Right cardiac atrium (tissue), 5 donors: ENCODE data around the gene OXCT2. TPM values are rescaled to one million over a fixed set of nuclear protein-coding genes. Genes with fewer than 3 reads are reported as not detected.
A peak's percentile ranks its signal among the peaks of the same experiment; 100 is the strongest.
"Not testable (repeated sequence)": the region's sequence is repeated elsewhere in the genome, so short reads cannot be mapped to it uniquely, and the experiment has no call there.

Source experiments
- ATAC-seq, 2 donors: fragments of 200-7000 bp; cut with Tn5 transposase; one replicate each; pipeline versions ENCODE4 v1.8.0 to v1.9.1; 2020; ENCODE audit warnings: moderate library complexity in 2 of 2, mild to moderate bottlenecking in 1 of 2
- DNase-seq, 3 donors: peaks; one replicate each; pipeline ENCODE4 v3.0.0-alpha.2; 2020
- H3K27ac ChIP-seq: one replicate; pipeline ENCODE4 v1.5.1; 2013; ENCODE audit warnings: mild to moderate bottlenecking, low read length, control low read depth, moderate library complexity
- H3K27me3 ChIP-seq: one replicate; pipeline ENCODE4 v1.6.1; 2013; ENCODE audit not compliant: control insufficient read depth, insufficient read depth
- H3K4me1 ChIP-seq: one replicate; pipeline ENCODE4 v1.6.1; 2013; ENCODE audit warnings: low read length; ENCODE audit not compliant: control insufficient read depth, insufficient read depth
- H3K4me3 ChIP-seq: one replicate; pipeline ENCODE4 v1.5.1; 2013; ENCODE audit warnings: low read length, control low read depth
- H3K9me3 ChIP-seq: one replicate; pipeline ENCODE4 v1.6.1; 2013; ENCODE audit warnings: low read length; ENCODE audit not compliant: control insufficient read depth
- WGBS: extraction: QIAGEN DNeasy Blood & Tissue Kit; methylation state at CpG from one replicate; pipeline ENCODE4 v1.1.7; 2013; 5-methylcytosine and 5-hydroxymethylcytosine counted together
- intact Hi-C, 4 donors: fragments of 100-400 bp; cut with DNase I; formaldehyde crosslinking; loops; one replicate each; pipeline versions ENCODE4 v1.11.0 to v1.14.0; 2022 to 2023
- polyA plus RNA-seq: library from polyadenylated mRNA; stranded (reverse); fragments of 200-250 nt; gene quantifications from one replicate; pipeline ENCODE4 v1.2.3, GENCODE V29; 2013
- total RNA-seq, 4 donors: library from RNA; stranded (reverse); fragmentation: NEBNext Ultra II Directional; extraction: Animal tissue kit (Norgen Biotek cat#: 25700); gene quantifications; one replicate each; pipeline ENCODE4 v1.2.1, GENCODE V29; 2021
- donor health status: healthy with polysubstance abuse.
- donor health status: DM: no; HTN: yes; CAD: no.
- donor health status: DM: no; HTN: no; CAD: no.
- donor health status: DM: no; HTN: yes; CAD: no; lungs with severe emphysema.
- donor health status: DM: yes; HTN: yes; CAD: no.

Gene OXCT2
- total and polyA plus RNA-seq, 5 donors = 4.3 to 21.2 (median 8.1) TPM

- H3K9me3 ChIP-seq, intact Hi-C loops, ATAC-seq, H3K27me3 ChIP-seq, DNase-seq, H3K4me3 ChIP-seq, H3K4me1 ChIP-seq, H3K27ac ChIP-seq: not testable (repeated sequence)
- 92% methylated on average over 5 of the region's 5 CpGs for WGBS
These were observed 15.9 kb upstream of the OXCT2 start for GRCh38 chr1:39787108-39787375.

GRCh38 chr1:39786303-39787107 is 15.4 kb upstream of the OXCT2 start:
- H3K4me1 ChIP-seq, H3K27ac ChIP-seq, H3K9me3 ChIP-seq, DNase-seq, H3K4me3 ChIP-seq, intact Hi-C loops, H3K27me3 ChIP-seq: not testable (repeated sequence)
- 81% methylated on average over 9 of the region's 12 CpGs for WGBS
- ATAC-seq = peak in 1 of 2 donors; percentile 30

- H3K4me3 ChIP-seq, H3K9me3 ChIP-seq, H3K4me1 ChIP-seq, DNase-seq, H3K27ac ChIP-seq, H3K27me3 ChIP-seq, ATAC-seq, intact Hi-C loops: not testable (repeated sequence)
- WGBS = 88% methylated on average over 10 of the region's 10 CpGs
These were observed 11.5 kb upstream of the OXCT2 start for GRCh38 chr1:39782685-39783084.

- H3K27ac ChIP-seq = no peak overlapping the region
- DNase-seq (no peak), ATAC-seq (no peak)
- intact Hi-C loops = no loop called here
- H3K27me3 ChIP-seq = no peaks in the 10 kb centered on the region
- no peaks in the 10 kb centered on the region for H3K9me3 ChIP-seq
- no peaks in the 10 kb centered on the region for H3K4me1 ChIP-seq
- 89% methylated on average over 6 of the region's 6 CpGs for WGBS
- no peak overlapping the region for H3K4me3 ChIP-seq
These were observed 11.0 kb upstream of the OXCT2 start for GRCh38 chr1:39782103-39782502.

- no peaks in the 10 kb centered on the region for H3K27me3 ChIP-seq
- no peak for DNase-seq
- H3K9me3 ChIP-seq = no peaks in the 10 kb centered on the region
- no peak overlapping the region for H3K4me3 ChIP-seq
- ATAC-seq = no peak
- intact Hi-C loops = no loop called here
- no peaks in the 10 kb centered on the region for H3K4me1 ChIP-seq
- no peak overlapping the region for H3K27ac ChIP-seq
- WGBS = 87% methylated on average over 2 of the region's 2 CpGs
These were observed 10.2 kb upstream of the OXCT2 start for GRCh38 chr1:39781349-39781715.

- no peak for ATAC-seq
- WGBS = 78% methylated on average over 5 of the region's 5 CpGs
These were observed 8.7 kb upstream of the OXCT2 start for GRCh38 chr1:39779821-39780220.

GRCh38 chr1:39779137-39779536 is 8.0 kb upstream of the OXCT2 start:
- H3K27me3 ChIP-seq = no peaks in the 10 kb centered on the region
- intact Hi-C loops = no loop called here
- ATAC-seq = no peak
- H3K4me3 ChIP-seq = no peak overlapping the region
- H3K27ac ChIP-seq = no peak overlapping the region
- H3K4me1 ChIP-seq = no peaks in the 10 kb centered on the region
- WGBS = 75% methylated on average over 6 of the region's 7 CpGs
- H3K9me3 ChIP-seq = no peaks in the 10 kb centered on the region
- no peak for DNase-seq

More at GRCh38 chr1:39779821-39780220, 8.7 kb upstream of the OXCT2 start:
- intact Hi-C loops = no loop called here
- no peaks in the 10 kb centered on the region for H3K9me3 ChIP-seq
- H3K27me3 ChIP-seq = no peaks in the 10 kb centered on the region
- DNase-seq = no peak
- H3K4me3 ChIP-seq = no peak overlapping the region
- H3K4me1 ChIP-seq = no peaks in the 10 kb centered on the region
- H3K27ac ChIP-seq = no peak overlapping the region

- 80% methylated on average over 12 of the region's 12 CpGs for WGBS
- H3K27me3 ChIP-seq, H3K4me3 ChIP-seq, ATAC-seq, H3K9me3 ChIP-seq, H3K4me1 ChIP-seq, DNase-seq, intact Hi-C loops, H3K27ac ChIP-seq: not testable (repeated sequence)
These were observed 7.4 kb upstream of the OXCT2 start for GRCh38 chr1:39778463-39779099.

- H3K27me3 ChIP-seq, intact Hi-C loops, H3K9me3 ChIP-seq, ATAC-seq, H3K4me3 ChIP-seq, H3K27ac ChIP-seq, H3K4me1 ChIP-seq, DNase-seq: not testable (repeated sequence)
- 88% methylated on average over 15 of the region's 17 CpGs for WGBS
These were observed 6.7 kb upstream of the OXCT2 start for GRCh38 chr1:39777896-39778295.

GRCh38 chr1:39777306-39777705 is 6.2 kb upstream of the OXCT2 start:
- no peak for ATAC-seq
- H3K4me1 ChIP-seq = no peaks in the 10 kb centered on the region
- no peaks in the 10 kb centered on the region for H3K27me3 ChIP-seq
- H3K27ac ChIP-seq = no peak overlapping the region
- WGBS = 77% methylated on average over 4 of the region's 4 CpGs
- no peak for DNase-seq
- H3K4me3 ChIP-seq = no peak overlapping the region
- H3K9me3 ChIP-seq = no peaks in the 10 kb centered on the region
- intact Hi-C loops = no loop called here

GRCh38 chr1:39776886-39777285 is 5.7 kb upstream of the OXCT2 start:
- no peaks in the 10 kb centered on the region for H3K4me1 ChIP-seq
- no peaks in the 10 kb centered on the region for H3K27me3 ChIP-seq
- H3K4me3 ChIP-seq = no peak overlapping the region
- H3K9me3 ChIP-seq = no peaks in the 10 kb centered on the region
- no peak for DNase-seq
- WGBS = 80% methylated on average over 4 of the region's 4 CpGs
- no peak for ATAC-seq
- H3K27ac ChIP-seq = no peak overlapping the region
- intact Hi-C loops = no loop called here

- no peak for DNase-seq
- WGBS = 61% methylated on average over 12 of the region's 12 CpGs
- no peak overlapping the region for H3K27ac ChIP-seq
These were observed 5.2 kb upstream of the OXCT2 start for GRCh38 chr1:39776400-39776713.

More at GRCh38 chr1:39776400-39776713, 5.2 kb upstream of the OXCT2 start:
- no peaks in the 10 kb centered on the region for H3K9me3 ChIP-seq
- H3K27me3 ChIP-seq = no peaks in the 10 kb centered on the region
- intact Hi-C loops = no loop called here
- no peaks in the 10 kb centered on the region for H3K4me1 ChIP-seq
- no peak for ATAC-seq
- H3K4me3 ChIP-seq = no peak overlapping the region
